Esophagus squamous epithelium (tissue), 5 donors: ENCODE data around the gene ERCC8. TPM values are rescaled to one million over a fixed set of nuclear protein-coding genes. Genes with fewer than 3 reads are reported as not detected.

ENCODE experiments used
- DNase-seq: peaks from one replicate; lab custom pipeline; 2025; lab: John Stamatoyannopoulos, UW
- H3K27ac ChIP-seq, 4 donors: fragments of 200-600 bp; sonication (generic); one replicate each; pipeline ENCODE4 v1.5.1; 2016 to 2019; ENCODE audit warnings: mild to moderate bottlenecking in 1 of 4
- H3K27me3 ChIP-seq, 4 donors: fragments of 200-600 bp; sonication (generic); 1 replicate in 3 of 4; 2 replicates in 1 of 4; pipeline versions ENCODE4 v1.5.1 to v1.6.0; 2017 to 2021; ENCODE audit warnings: antibody characterized with exemption in 1 of 4
- H3K36me3 ChIP-seq, 3 donors: fragments of 200-600 bp; sonication (generic); one replicate each; pipeline ENCODE4 v1.5.1; 2016 to 2019
- H3K4me1 ChIP-seq, 3 donors: fragments of 200-600 bp; sonication (generic); one replicate each; pipeline ENCODE4 v1.5.1; 2017 to 2019
- H3K4me3 ChIP-seq, 4 donors: fragments of 200-600 bp; sonication (generic); 1 replicate in 3 of 4; 2 replicates in 1 of 4; pipeline ENCODE4 v1.5.1; 2016 to 2019; ENCODE audit warnings: mild to moderate bottlenecking in 2 of 4, moderate library complexity in 1 of 4
- H3K9me3 ChIP-seq, 3 donors: fragments of 200-600 bp; sonication (generic); one replicate each; pipeline ENCODE4 v1.5.1; 2016 to 2019
- POLR2A ChIP-seq, 4 donors: fragments of 450-650 bp; IDR thresholded peaks; one replicate each; pipeline ENCODE4 v1.6.1; 2017; ENCODE audit warnings: antibody characterized with exemption in 4 of 4, mild to moderate bottlenecking in 4 of 4, moderate library complexity in 3 of 4
- WGBS, 2 donors: methylation state at CpG; one replicate each; pipeline ENCODE4 v1.1.5; 2018; 5-methylcytosine and 5-hydroxymethylcytosine counted together
- intact Hi-C: fragments of 100-400 bp; cut with DNase I; formaldehyde crosslinking; loops from one replicate; pipeline ENCODE4 v1.15.0; 2022
- total RNA-seq, 4 donors: library from RNA; depleted of rRNA; stranded (reverse); fragments of >200 nt; gene quantifications; one replicate each; pipeline ENCODE4 v1.1.0, GENCODE V29; 2016
- TF ChIP-seq, protein P1 (sequence below), 6 experiments: fragments of 450-650 bp in 4 of 6; fragments of 200-600 bp in 2 of 6; sonication (generic) in 2 of 6; IDR thresholded peaks; one replicate each; pipeline ENCODE4 v1.5.1; 2016 to 2019; ENCODE audit warnings: antibody characterized with exemption in 6 of 6, mild to moderate bottlenecking in 4 of 6, moderate library complexity in 4 of 6
- donor health status: DM: yes; HTN: yes; CAD: no.

The ERCC8 gene
- total RNA-seq, 4 donors from 2014 or later = 4.9 to 17.1 (median 12.0) TPM

GRCh38 chr5:60852317-60852716 lies 92.6 kb downstream of the ERCC8 start:
- no peaks in the 10 kb centered on the region for H3K9me3 ChIP-seq
- H3K27ac ChIP-seq = no peak overlapping the region
- no peak for DNase-seq
- H3K36me3 ChIP-seq = no peaks in the 10 kb centered on the region
- no peak overlapping the region for H3K4me3 ChIP-seq
- intact Hi-C loops = no loop called here
- no peaks in the 10 kb centered on the region for H3K27me3 ChIP-seq
- 63 to 65% methylated on average over 2 of the region's 2 CpGs for WGBS, 2 donors
- no peak for TF ChIP-seq POLR2A (IDR thresholded peaks at IDR 0.05)
- TF ChIP-seq, protein P1, sequence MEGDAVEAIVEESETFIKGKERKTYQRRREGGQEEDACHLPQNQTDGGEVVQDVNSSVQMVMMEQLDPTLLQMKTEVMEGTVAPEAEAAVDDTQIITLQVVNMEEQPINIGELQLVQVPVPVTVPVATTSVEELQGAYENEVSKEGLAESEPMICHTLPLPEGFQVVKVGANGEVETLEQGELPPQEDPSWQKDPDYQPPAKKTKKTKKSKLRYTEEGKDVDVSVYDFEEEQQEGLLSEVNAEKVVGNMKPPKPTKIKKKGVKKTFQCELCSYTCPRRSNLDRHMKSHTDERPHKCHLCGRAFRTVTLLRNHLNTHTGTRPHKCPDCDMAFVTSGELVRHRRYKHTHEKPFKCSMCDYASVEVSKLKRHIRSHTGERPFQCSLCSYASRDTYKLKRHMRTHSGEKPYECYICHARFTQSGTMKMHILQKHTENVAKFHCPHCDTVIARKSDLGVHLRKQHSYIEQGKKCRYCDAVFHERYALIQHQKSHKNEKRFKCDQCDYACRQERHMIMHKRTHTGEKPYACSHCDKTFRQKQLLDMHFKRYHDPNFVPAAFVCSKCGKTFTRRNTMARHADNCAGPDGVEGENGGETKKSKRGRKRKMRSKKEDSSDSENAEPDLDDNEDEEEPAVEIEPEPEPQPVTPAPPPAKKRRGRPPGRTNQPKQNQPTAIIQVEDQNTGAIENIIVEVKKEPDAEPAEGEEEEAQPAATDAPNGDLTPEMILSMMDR (IDR thresholded peaks at IDR 0.05) = no peak
- no peaks in the 10 kb centered on the region for H3K4me1 ChIP-seq

GRCh38 chr5:60851626-60852025 lies 93.2 kb downstream of the ERCC8 start:
- Histone ChIP-seq H3K27ac (no peak overlapping the region), H3K27me3 (no peaks in the 10 kb centered on the region), H3K9me3 (no peaks in the 10 kb centered on the region), H3K36me3 (no peaks in the 10 kb centered on the region), H3K4me1 (no peaks in the 10 kb centered on the region), H3K4me3 (no peak overlapping the region)
- no peak for TF ChIP-seq POLR2A (IDR thresholded peaks at IDR 0.05)
- TF ChIP-seq, protein P1 (IDR thresholded peaks at IDR 0.05) = no peak
- intact Hi-C loops = no loop called here
- no peak for DNase-seq

DNA sequence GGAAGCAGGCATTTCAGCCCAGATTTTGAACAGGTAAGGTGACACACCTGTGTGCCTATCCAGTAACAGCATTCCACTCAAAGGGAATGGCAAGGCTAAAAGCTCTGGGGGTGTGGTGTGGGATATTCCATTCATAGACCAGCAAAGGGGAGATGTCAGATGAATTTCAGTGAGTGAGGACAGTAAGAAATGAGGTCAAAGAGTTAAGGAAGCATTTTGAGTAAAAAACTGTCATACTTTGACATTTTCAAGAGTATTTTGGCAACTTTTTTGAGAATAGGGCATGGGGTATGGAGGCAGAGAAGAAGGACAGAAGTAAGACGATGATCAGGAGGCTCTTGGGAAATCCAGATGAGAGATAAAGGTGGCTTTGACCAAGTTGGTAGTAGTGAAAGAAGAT lies 98.6 kb downstream of the ERCC8 start:
- TF ChIP-seq, protein P1 (IDR thresholded peaks at IDR 0.05) = no peak
- TF ChIP-seq POLR2A (IDR thresholded peaks at IDR 0.05) = no peak
- H3K4me1 ChIP-seq = peaks cover 10 to 23% (median 12%) of the 10 kb centered on the region in 3 donors
- intact Hi-C loops = no loop called here

DNA sequence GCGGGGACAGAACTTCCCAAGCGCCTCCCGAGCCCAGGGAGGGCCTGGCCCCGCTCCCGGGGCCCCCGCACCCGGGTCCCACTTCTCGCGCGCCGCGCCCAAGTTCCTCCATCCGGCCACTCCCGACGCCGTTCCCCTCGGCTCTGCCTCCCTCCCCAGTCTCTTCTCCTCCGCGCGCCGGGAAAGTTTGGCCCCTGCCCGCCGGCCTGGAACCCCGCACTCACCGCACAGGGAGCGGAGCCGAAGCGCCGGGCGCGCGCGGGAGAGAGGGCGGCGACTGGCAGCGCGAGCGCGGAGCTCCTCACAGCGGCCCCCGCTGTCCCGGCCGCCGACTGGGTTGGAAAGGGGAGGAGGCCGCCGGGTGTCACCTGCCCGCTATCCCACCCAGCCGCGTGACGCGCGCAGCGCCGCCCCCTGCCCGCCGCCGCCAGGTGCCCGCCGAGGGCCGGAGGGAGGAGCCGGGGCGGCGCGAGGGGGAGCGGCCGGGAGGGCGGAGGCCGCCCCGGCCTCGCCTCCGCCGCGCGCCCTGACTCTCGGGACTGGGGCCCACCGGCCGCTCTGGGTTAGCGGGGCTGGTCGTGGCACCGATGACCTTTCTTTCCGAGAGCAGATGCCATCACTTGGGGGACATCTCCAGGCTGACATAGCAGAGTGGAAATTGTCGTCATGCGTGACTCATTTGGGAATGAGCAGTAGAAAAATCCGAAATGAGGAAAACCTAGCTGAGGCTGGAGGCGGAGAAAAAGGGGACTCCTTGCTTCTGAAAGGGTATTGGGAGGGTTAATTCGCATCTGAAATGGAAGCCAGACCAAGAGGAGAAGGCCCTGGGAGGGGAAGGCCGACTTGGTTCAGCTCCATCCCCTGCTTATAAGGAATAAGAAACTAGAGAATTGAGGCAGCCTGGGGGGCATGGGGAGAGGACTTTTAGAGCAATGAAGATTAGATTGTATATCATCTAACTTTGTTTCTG lies 100.6 kb downstream of the ERCC8 start, which contains the start of gene ELOVL7:
ELOVL7 (minus strand) TSS at position 334 of the 970 bp plus-strand sequence. CDS start 56,872 bp downstream, outside the sequence.
- no peak for DNase-seq
- H3K4me3 ChIP-seq = peak within 1 kb of the TSS; percentile 55 to 85 (median 68)
- TF ChIP-seq, protein P1 (IDR thresholded peaks at IDR 0.05) = peak in 3 of 6 experiments; percentile 18 to 54 (median 32)
- TF ChIP-seq POLR2A (IDR thresholded peaks at IDR 0.05) = peak in 3 of 4 donors; percentile 16 to 65 (median 54)
- no peaks in the 10 kb centered on the region for H3K36me3 ChIP-seq
- H3K9me3 ChIP-seq = no peaks in the 10 kb centered on the region
- peaks cover 0 to 43% (median 0%) of the 10 kb centered on the region in 4 donors for H3K27me3 ChIP-seq
- 1 to 3% methylated on average over 4 to 28 of the region's 87 CpGs for WGBS, 2 donors
- peaks cover 10 to 23% (median 12%) of the 10 kb centered on the region in 3 donors for H3K4me1 ChIP-seq
- intact Hi-C loops = no loop called here
- H3K27ac ChIP-seq = peak within 1 kb of the TSS; percentile 47 to 79 (median 72)

More for the DNA sequence above, 98.6 kb downstream of the ERCC8 start:
- Histone ChIP-seq H3K36me3 (no peaks in the 10 kb centered on the region), H3K4me3 (no peak overlapping the region), H3K9me3 (no peaks in the 10 kb centered on the region), H3K27ac (no peak overlapping the region), H3K27me3 (peaks cover 0 to 36% (median 0%) of the 10 kb centered on the region in 4 donors)
- WGBS, 2 donors = 100% methylated on average over 1 of the region's 1 CpG
- no peak for DNase-seq
